Astrocyte (in vitro differentiated cells and primary cell): ENCODE data around the gene EP400.

Source experiments
- CTCF ChIP-seq: IDR thresholded peaks from 2 replicates; pipeline ENCODE4 v1.5.1; 2011; ENCODE audit warnings: low read depth, mild to moderate bottlenecking, inconsistent platforms, low read length, moderate library complexity; ENCODE audit not compliant: insufficient read depth
- EZH2 ChIP-seq: IDR thresholded peaks from 2 replicates; pipeline ENCODE4 v1.6.1; 2012; ENCODE audit warnings: mild to moderate bottlenecking, low read length, inconsistent platforms; ENCODE audit not compliant: insufficient read depth

DNA sequence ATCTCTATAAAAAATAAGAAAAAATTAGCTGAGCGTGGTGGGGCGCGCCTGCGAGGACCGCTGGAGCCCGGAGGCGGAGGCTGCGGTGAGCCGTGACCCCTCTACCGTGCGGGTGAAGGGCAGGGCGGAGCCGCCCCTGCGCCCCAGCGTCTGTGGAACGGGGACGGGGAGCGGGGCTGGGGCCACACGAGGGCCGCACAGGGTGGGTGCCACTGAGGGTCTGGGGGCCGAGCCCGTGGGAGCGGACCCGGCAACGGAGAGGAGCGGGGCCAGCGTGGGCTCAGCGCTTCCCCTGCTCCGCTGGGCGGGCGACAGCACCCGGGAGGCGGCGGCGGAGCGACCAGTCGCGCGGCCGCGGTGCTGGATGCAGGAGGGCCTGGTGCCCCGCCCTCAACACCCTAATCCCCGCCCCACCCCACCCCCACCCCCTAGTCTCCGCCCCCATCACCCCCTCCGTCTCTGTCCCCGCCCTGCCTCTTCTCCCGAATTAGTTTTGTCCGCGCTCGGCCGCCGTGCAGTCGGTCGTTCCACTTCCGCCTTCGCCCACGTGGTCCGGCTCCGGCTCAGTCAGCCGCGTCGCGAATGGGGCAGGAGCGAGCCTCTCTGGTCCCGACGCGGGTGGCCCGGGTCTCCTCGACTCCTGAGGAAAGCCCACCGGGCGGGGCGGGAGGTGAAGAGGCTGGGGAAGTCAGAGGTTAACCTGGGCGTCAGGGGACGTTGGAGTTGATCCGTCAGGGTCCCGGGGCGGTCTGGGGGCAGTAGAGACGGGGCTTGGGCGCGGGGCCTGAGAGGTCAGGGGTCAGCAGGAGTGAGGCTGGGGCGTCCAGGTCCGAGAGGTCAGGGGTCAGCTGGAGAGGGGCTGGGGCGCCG lies 20.8 kb upstream of the EP400 start, which contains the start of gene PUS1:
- TF ChIP-seq CTCF (no peak), EZH2 (no peak)
